SKM-1 treated with dmso at 0.1 percent for 144 hours (cell line): Measurements from ENCODE around the gene BTBD6.
"Not testable (repeated sequence)": the region's sequence is repeated elsewhere in the genome, so short reads cannot be mapped to it uniquely, and the experiment has no call there.

Experiments used
- DNase-seq: peaks from one replicate; lab custom pipeline; 2025; ENCODE audit not compliant: unreplicated experiment; lab: John Stamatoyannopoulos, UW

BTBD6 gene

DNA sequence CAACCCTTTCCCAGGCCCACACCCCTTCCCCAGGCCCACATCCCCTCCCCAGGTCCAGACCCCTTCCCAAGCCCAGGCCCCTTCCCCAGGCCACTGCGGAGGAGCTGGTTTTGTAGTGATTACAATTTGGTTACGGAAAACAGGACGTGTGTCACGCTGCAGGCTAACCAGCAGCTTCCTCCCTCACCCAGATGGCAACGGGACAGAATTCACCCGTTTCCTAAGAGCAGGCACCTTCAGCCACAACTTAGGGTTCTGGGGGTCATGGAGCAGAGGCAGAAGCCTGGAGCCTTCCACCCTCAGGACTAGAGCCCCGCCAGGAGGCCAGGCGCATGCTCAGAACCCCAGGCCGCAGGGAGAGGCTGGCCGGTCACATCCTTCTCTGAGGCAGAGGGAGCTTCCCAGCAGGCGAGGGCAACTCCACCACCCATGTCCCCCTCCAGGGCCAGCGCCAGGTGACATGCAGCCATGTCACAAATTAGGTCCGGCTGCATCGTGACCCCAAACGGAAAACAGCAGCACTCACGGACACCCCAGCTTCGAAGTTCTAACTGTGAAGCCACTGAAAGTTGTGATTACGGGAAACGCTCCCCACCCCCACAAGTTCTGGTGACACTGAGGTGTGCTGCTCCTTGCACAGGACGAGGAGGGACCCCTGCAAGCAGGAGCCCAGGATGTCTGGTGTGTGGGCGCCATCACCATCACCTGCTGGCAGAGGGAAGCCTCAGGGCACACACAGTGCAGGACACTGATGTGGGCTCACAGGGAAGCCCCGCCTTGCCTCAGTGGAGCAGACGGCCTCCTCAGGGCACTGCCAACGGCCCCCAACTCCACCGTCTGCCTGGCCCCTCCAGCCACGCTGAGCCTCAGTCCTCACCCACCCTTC lies 44.7 kb downstream of the BTBD6 start:
- DNase-seq, result no peak

DNA sequence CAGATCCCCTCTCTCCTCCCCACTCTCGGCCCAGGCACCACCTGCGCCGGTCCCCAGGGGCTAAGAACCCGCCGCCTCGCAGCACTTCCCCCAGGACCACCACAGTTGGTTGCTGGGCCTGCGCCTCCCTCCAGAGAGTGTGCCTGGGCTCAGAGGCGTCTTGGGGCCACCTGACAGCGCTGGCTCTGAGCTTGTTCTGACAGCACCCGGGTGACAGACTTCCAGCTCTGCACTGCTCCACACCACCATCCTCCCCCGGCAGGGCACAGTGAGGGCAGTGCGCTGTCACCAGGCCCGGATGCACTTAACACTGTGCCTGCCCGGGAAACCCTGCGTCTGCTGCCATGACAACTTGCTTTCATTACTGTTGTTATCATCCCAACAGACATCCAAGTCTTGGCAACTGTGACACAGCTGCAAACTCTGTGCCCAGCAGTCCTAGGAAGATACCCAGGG lies 45.8 kb downstream of the BTBD6 start:
- DNase-seq, result no peak

DNA sequence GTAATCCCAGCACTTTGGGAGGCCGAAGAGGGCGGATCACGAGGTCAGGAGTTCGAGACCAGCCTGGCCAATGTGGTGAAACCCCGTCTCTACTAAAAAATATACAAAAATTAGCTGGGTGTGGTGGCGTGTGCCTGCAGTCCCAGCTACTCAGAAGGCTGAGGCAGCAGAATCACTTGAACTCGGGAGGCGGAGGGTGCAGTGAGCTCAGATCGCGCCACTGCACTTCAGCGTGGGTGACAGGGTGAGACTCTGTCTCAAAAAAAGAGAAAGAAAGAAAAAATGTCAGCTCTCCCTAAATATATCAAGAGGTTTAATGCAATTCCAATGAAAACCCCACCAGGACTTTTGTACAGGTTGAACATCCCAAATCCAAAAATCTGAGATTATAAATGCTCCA lies 49.0 kb downstream of the BTBD6 start:
- not testable (repeated sequence) for DNase-seq

DNA sequence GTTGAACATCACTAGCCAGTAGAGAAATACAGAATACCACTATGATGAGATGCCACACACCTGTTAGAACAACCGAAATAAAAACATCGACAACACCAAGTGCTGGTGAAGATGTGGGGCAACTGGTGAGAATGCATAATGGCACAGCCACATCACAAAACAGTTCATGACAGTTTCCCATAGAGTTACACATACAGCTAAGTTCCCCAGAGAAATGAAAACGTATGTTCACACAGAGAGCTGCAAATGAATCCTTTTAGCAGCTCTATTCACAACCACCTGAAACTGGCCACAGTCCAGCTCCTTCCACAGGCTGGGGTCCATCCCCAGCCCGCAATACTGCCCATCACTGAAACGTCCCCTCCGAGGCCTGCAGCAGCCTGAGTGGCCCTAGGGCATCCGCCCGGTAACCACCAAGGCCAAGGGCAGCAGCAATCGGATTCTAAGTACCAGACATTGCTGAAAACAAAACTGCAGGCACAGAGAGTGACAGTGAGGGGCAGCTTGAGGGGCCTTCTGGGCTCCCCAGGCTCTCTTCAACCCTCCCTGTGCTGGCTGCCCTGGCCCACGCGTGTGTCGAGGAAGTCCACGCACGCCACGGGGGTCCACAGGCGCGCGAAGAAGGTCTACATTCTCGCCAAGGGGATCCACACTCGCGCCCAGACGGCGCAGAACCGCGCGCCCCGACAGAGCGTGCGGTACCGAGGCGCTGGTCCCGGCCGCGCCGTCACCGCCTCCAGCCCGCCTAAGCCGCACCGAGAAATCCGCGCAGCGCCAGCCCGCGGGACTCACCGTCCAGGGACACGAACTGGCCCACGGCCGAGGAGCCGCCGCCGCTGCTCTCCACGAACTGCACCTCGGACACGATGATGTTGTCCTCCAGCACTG lies 51.6 kb downstream of the BTBD6 start:
- no peak for DNase-seq
